K562 (cell line): Measurements from ENCODE around the gene IL15RA. TPM values are rescaled to one million over a fixed set of nuclear protein-coding genes. Genes with fewer than 3 reads are reported as not detected.

ENCODE experiments used
- BACH1 ChIP-seq: fragments of 200-800 bp; sonication (Bioruptor generic); IDR thresholded peaks from 2 replicates; pipeline ENCODE4 v1.6.1; 2016; ENCODE audit warnings: missing genetic modification characterization, missing compliant biosample characterization
- CAMTA2 ChIP-seq: fragments of 250-450 bp; sonication (Bioruptor Pico); conservative IDR thresholded peaks from 2 replicates; pipeline ENCODE4 v1.5.1; 2022
- CCAR2 ChIP-seq: fragments of 200-400 bp; formaldehyde crosslinking; IDR thresholded peaks from 2 replicates; pipeline ENCODE4 v1.6.1; 2017; ENCODE audit warnings: mild to moderate bottlenecking, low read depth, low read length
- DIDO1 ChIP-seq: fragments of 450-650 bp; IDR thresholded peaks from 2 replicates; pipeline ENCODE4 v1.6.1; 2016; ENCODE audit warnings: low read depth, missing biosample characterization, missing genetic modification characterization
- DNMT1 ChIP-seq: fragments of 450-650 bp; IDR thresholded peaks from 2 replicates; pipeline ENCODE4 v1.6.1; 2016; ENCODE audit warnings: antibody characterized with exemption, mild to moderate bottlenecking
- GABPB1 ChIP-seq: sonication (generic); formaldehyde crosslinking; IDR thresholded peaks from 2 replicates; pipeline ENCODE4 v1.8.0; 2022; ENCODE audit warnings: mild to moderate bottlenecking, missing genetic modification reagents
- MCM5 ChIP-seq: fragments of 450-650 bp; IDR thresholded peaks from 2 replicates; pipeline ENCODE4 v1.6.1; 2016; ENCODE audit warnings: low read depth
- NCOA6 ChIP-seq: fragments of 450-650 bp; IDR thresholded peaks from 2 replicates; pipeline ENCODE4 v1.6.1; 2017; ENCODE audit warnings: mild to moderate bottlenecking
- NR3C1 ChIP-seq: sonication (generic); formaldehyde crosslinking; IDR thresholded peaks from 2 replicates; pipeline ENCODE4 v1.8.1; 2022; ENCODE audit warnings: missing genetic modification reagents
- PHB2 ChIP-seq: fragments of 450-650 bp; IDR thresholded peaks from 2 replicates; pipeline ENCODE4 v1.6.1; 2017; ENCODE audit warnings: low read depth
- SRF ChIP-seq, 2 experiments: fragments of 250-450, 450-650 bp in 1 of 2; sonication (Bioruptor Pico) in 1 of 2; sonication (generic) in 1 of 2; formaldehyde crosslinking; IDR thresholded peaks; 2 replicates each; pipeline versions ENCODE4 v1.5.0 to v1.5.1; 2020 to 2022; ENCODE audit warnings: mild to moderate bottlenecking in 1 of 2, missing genetic modification reagents in 1 of 2
- STAT5B ChIP-seq: fragments of 250-450 bp; sonication (Bioruptor Pico); IDR thresholded peaks from 2 replicates; pipeline ENCODE4 v1.8.0; 2021; ENCODE audit warnings: mild to moderate bottlenecking, inconsistent platforms
- TRIM24 ChIP-seq, 2 experiments: fragments of 450-650 bp; IDR thresholded peaks; 2 replicates each; pipeline ENCODE4 v1.6.1; 2016
- polyA plus RNA-seq, 8 experiments: library from polyadenylated mRNA; depleted of rRNA in 4 of 8; stranded (reverse) in 5 of 8; unstranded in 3 of 8; fragments of >200 nt; fragmentation: Nextera tagmentation in 2 of 8; fragmentation: Illumina TruSeq in 1 of 8; extraction: Ambion mirVana in 2 of 8; extraction: Trizol in 1 of 8; gene quantifications; 2 replicates each; pipeline versions ENCODE4 v1.2.1 to v1.2.3, GENCODE V29; 2011 to 2014; ENCODE audit warnings: inconsistent platforms in 1 of 8, missing spikeins in 1 of 8
- total RNA-seq, 7 experiments: library from RNA; depleted of rRNA in 6 of 7; stranded (reverse); fragments of >200 nt in 6 of 7; fragmentation: Illumina TruSeq in 2 of 7; extraction: Trizol in 2 of 7; gene quantifications; 2 replicates each; pipeline versions ENCODE4 v1.2.1 to v1.2.3, GENCODE V29; 2011 to 2021; ENCODE audit warnings: low replicate concordance in 1 of 7
- TF ChIP-seq, protein P1 (sequence below), 2 experiments: fragments of 450-650 bp in 1 of 2; sonication (generic) in 1 of 2; formaldehyde crosslinking in 1 of 2; IDR thresholded peaks; 2 replicates each; pipeline versions ENCODE4 v1.7.1 to v1.9.0; 2016 to 2022; ENCODE audit warnings: inconsistent platforms in 1 of 2, mild to moderate bottlenecking in 1 of 2, missing genetic modification reagents in 1 of 2
- TF ChIP-seq, protein P2 (sequence below): fragments of 450-650 bp; formaldehyde crosslinking; IDR thresholded peaks from 2 replicates; pipeline ENCODE4 v1.4.0; 2022; ENCODE audit warnings: mild to moderate bottlenecking, moderate library complexity
- TF ChIP-seq, protein P3 (sequence below), 2 experiments: IDR thresholded peaks; 2 replicates each; pipeline ENCODE4 v1.6.1; 2011; ENCODE audit warnings: borderline replicate concordance in 1 of 2, control low read depth in 1 of 2, low read depth in 1 of 2, low read length in 1 of 2, mild to moderate bottlenecking in 1 of 2, mixed read lengths in 1 of 2, moderate library complexity in 1 of 2; ENCODE audit not compliant: insufficient read depth in 1 of 2, insufficient read length in 1 of 2, poor library complexity in 1 of 2, severe bottlenecking in 1 of 2; ENCODE audit errors: extremely low read depth in 1 of 2

Gene IL15RA
- total and polyA plus RNA-seq, 9 of the 15 experiments (the other 6 are each of a cell fraction or from before 2014, with no cell fraction given): 1.2 to 11.7 (median 8.0) TPM

DNA sequence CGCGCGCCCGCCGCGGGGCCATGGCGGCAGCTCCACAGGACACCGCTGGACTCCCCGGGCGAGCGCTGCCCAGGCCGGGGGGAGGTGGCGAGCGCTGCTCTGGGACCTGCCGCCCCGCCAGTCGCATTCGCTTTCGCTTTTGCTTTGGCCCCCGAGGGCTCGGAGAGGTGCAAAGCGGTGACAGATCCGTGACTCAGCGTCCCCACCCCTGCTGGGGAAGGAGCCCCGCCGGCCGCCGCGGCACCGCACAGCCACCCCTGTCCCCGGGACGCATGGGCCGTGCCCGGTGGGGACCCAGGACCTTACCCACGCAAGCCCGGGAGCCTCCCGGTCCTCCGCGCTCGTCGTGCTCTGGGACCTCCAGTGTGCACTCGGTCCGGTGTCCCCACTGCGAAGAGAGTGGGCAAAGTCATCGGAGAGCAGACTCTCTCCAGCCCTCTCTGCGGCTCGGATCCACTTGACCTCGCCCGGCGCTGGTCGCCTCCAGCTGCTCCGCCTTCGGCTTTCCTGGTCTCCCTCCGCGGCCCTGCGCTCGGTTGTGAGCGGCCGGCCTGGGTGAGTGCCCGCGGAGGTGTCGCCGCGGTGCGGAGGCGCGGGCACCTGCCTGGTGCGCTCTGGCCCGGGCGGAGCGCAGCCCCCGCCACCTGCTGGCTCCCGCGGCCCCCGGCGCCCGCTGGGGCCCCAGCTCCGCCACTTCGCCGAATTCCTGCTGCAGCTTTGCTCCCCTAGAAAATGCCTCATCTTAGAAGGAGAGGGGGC, at the start of gene IL15RA (continued):
- TF ChIP-seq, protein P1, sequence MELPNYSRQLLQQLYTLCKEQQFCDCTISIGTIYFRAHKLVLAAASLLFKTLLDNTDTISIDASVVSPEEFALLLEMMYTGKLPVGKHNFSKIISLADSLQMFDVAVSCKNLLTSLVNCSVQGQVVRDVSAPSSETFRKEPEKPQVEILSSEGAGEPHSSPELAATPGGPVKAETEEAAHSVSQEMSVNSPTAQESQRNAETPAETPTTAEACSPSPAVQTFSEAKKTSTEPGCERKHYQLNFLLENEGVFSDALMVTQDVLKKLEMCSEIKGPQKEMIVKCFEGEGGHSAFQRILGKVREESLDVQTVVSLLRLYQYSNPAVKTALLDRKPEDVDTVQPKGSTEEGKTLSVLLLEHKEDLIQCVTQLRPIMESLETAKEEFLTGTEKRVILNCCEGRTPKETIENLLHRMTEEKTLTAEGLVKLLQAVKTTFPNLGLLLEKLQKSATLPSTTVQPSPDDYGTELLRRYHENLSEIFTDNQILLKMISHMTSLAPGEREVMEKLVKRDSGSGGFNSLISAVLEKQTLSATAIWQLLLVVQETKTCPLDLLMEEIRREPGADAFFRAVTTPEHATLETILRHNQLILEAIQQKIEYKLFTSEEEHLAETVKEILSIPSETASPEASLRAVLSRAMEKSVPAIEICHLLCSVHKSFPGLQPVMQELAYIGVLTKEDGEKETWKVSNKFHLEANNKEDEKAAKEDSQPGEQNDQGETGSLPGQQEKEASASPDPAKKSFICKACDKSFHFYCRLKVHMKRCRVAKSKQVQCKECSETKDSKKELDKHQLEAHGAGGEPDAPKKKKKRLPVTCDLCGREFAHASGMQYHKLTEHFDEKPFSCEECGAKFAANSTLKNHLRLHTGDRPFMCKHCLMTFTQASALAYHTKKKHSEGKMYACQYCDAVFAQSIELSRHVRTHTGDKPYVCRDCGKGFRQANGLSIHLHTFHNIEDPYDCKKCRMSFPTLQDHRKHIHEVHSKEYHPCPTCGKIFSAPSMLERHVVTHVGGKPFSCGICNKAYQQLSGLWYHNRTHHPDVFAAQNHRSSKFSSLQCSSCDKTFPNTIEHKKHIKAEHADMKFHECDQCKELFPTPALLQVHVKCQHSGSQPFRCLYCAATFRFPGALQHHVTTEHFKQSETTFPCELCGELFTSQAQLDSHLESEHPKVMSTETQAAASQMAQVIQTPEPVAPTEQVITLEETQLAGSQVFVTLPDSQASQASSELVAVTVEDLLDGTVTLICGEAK (IDR thresholded peaks at IDR 0.05): peak; percentile 33; the same call in 1 of the 2 replicates
- TF ChIP-seq, protein P1 (CRISPR knock-in tag; IDR thresholded peaks at IDR 0.05): no peak
- peak; percentile 52; the same call in 1 of the 2 replicates for TF ChIP-seq GABPB1 (CRISPR knock-in tag)
- no peak for TF ChIP-seq PHB2
- TF ChIP-seq CAMTA2 (CRISPR knock-in tag): 0 out of 2 replicates have a peak, but pooled peaks have one; percentile 5
- TF ChIP-seq TRIM24 (IDR thresholded peaks at IDR 0.05): 0 out of 4 replicates have a peak, but pooled peaks of 1 of the 2 experiments have one; percentile 25
- 0 out of 4 replicates have a peak, but pooled peaks of 1 of the 2 experiments have one; percentile 48 for TF ChIP-seq SRF (CRISPR knock-in tag; IDR thresholded peaks at IDR 0.05)
- TF ChIP-seq BACH1 (tag): 0 out of 2 replicates have a peak, but pooled peaks have one; percentile 28
- TF ChIP-seq STAT5B (CRISPR knock-in tag): no peak
- no peak for TF ChIP-seq CCAR2
- TF ChIP-seq MCM5: no peak
- TF ChIP-seq DNMT1: no peak
- no peak for TF ChIP-seq DIDO1 (tag)
- no peak for TF ChIP-seq NR3C1 (CRISPR knock-in tag)
- TF ChIP-seq, protein P2, sequence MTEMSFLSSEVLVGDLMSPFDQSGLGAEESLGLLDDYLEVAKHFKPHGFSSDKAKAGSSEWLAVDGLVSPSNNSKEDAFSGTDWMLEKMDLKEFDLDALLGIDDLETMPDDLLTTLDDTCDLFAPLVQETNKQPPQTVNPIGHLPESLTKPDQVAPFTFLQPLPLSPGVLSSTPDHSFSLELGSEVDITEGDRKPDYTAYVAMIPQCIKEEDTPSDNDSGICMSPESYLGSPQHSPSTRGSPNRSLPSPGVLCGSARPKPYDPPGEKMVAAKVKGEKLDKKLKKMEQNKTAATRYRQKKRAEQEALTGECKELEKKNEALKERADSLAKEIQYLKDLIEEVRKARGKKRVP (CRISPR knock-in tag): no peak
- TF ChIP-seq, protein P3, sequence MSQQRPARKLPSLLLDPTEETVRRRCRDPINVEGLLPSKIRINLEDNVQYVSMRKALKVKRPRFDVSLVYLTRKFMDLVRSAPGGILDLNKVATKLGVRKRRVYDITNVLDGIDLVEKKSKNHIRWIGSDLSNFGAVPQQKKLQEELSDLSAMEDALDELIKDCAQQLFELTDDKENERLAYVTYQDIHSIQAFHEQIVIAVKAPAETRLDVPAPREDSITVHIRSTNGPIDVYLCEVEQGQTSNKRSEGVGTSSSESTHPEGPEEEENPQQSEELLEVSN (IDR thresholded peaks at IDR 0.05; ENCODE audit: borderline replicate concordance in 1 of 2, extremely low read depth in 1 of 2, insufficient read depth in 1 of 2, insufficient read length in 1 of 2, low read depth in 1 of 2, low read length in 1 of 2, poor library complexity in 1 of 2, severe bottlenecking in 1 of 2): peak; percentile 59 to 75
- no peak; the same call in 1 of the 2 replicates for TF ChIP-seq NCOA6
